ENCODE data around the gene CCDC85C. TPM values are rescaled to one million over a fixed set of nuclear protein-coding genes. Genes with fewer than 3 reads are reported as not detected.
A peak's percentile ranks its signal among the peaks of the same experiment; 100 is the strongest.

The CCDC85C gene
- total and polyA plus RNA-seq, 4 experiments from 2014 or later = 0.36 to 14.4 (median 7.9) TPM

- H3K4me3 Mint-ChIP-seq = no peak overlapping the region
- ChIA-PET POLR2A (ENCODE audit: partially characterized antibody) (interaction anchor here (0.8 to 1.3 kb wide), 2 partner anchors 9 to 13 kb away, joined by 3 to 4 read pairs; partner anchors contain the start of genes CCNK and SETD3), CTCF (ENCODE audit: partially characterized antibody) (interaction anchor here (0.6 kb wide), 1 partner anchor 51 kb away, joined by 3 read pairs; no protein-coding TSS in a partner anchor)
- no peaks in the 10 kb centered on the region for H3K27me3 ChIP-seq (ENCODE audit: insufficient read depth, low read length)
- peaks cover 17% of the 10 kb centered on the region for H3K4me1 ChIP-seq (ENCODE audit: insufficient read depth, low read length)
- no peak overlapping the region for H3K27ac ChIP-seq (ENCODE audit: low read depth, low read length)
- no peak overlapping the region for H3K4me3 ChIP-seq (ENCODE audit: low read length in 2 of 2)
- H3K4me1 Mint-ChIP-seq = peaks cover 22 to 55% (median 41%) of the 10 kb centered on the region in 4 donors
- intact Hi-C loops (cut with micrococcal nuclease) = no loop called here
- DNase-seq = no peak
- H3K27me3 Mint-ChIP-seq = no peaks in the 10 kb centered on the region
- no peaks in the 10 kb centered on the region for H3K9me3 ChIP-seq (ENCODE audit: control insufficient read depth in 1 of 2, low read length in 2 of 2)
- H3K27ac Mint-ChIP-seq = peak overlapping the region in 2 of 7 donors; percentile 80 to 82
- H3K9me3 Mint-ChIP-seq = no peaks in the 10 kb centered on the region
- peaks cover 10 to 34% of the 10 kb centered on the region in 2 donors for H3K36me3 Mint-ChIP-seq
- H3K36me3 ChIP-seq (ENCODE audit: insufficient read depth, low read length) = peaks cover 28% of the 10 kb centered on the region
Measured at GRCh38 chr14:99467336-99468078, 136.5 kb downstream of the CCDC85C start.

- no peak overlapping the region for H3K27ac Mint-ChIP-seq
- H3K27ac ChIP-seq (ENCODE audit: low read depth, low read length) = no peak overlapping the region
- no peaks in the 10 kb centered on the region for H3K9me3 Mint-ChIP-seq
- H3K4me3 Mint-ChIP-seq = no peak overlapping the region
- DNase-seq = no peak
- H3K36me3 ChIP-seq (ENCODE audit: insufficient read depth, low read length) = peaks cover 34% of the 10 kb centered on the region
- peaks cover 12% of the 10 kb centered on the region for H3K4me1 ChIP-seq (ENCODE audit: insufficient read depth, low read length)
- H3K4me3 ChIP-seq (ENCODE audit: low read length in 2 of 2) = no peak overlapping the region
- no peaks in the 10 kb centered on the region for H3K9me3 ChIP-seq (ENCODE audit: control insufficient read depth in 1 of 2, low read length in 2 of 2)
- H3K27me3 ChIP-seq (ENCODE audit: insufficient read depth, low read length) = no peaks in the 10 kb centered on the region
- CTCF ChIA-PET (ENCODE audit: partially characterized antibody) = no interaction called here
- no peaks in the 10 kb centered on the region for H3K27me3 Mint-ChIP-seq
- POLR2A ChIA-PET (ENCODE audit: partially characterized antibody) = no interaction called here
- H3K4me1 Mint-ChIP-seq = peaks cover 24 to 62% (median 40%) of the 10 kb centered on the region in 4 donors
- peaks cover 14 to 41% of the 10 kb centered on the region in 2 donors for H3K36me3 Mint-ChIP-seq
- intact Hi-C loops (cut with micrococcal nuclease) = no loop called here
Measured at GRCh38 chr14:99466758-99467157, 137.2 kb downstream of the CCDC85C start.

GRCh38 chr14:99465288-99465687, 138.7 kb downstream of the CCDC85C start:
- Histone ChIP-seq H3K4me3 (ENCODE audit: low read length in 2 of 2) (no peak overlapping the region), H3K4me1 (ENCODE audit: insufficient read depth, low read length) (peaks cover 11% of the 10 kb centered on the region), H3K27me3 (ENCODE audit: insufficient read depth, low read length) (no peaks in the 10 kb centered on the region), H3K9me3 (ENCODE audit: control insufficient read depth in 1 of 2, low read length in 2 of 2) (no peaks in the 10 kb centered on the region), H3K27ac (ENCODE audit: low read depth, low read length) (no peak overlapping the region), H3K36me3 (ENCODE audit: insufficient read depth, low read length) (peaks cover 45% of the 10 kb centered on the region)
- ChIA-PET CTCF (ENCODE audit: partially characterized antibody) (no interaction called here), POLR2A (ENCODE audit: partially characterized antibody) (no interaction called here)
- no peak for DNase-seq
- Mint-ChIP-seq H3K4me1 (peaks cover 20 to 54% (median 35%) of the 10 kb centered on the region in 4 donors), H3K27me3 (no peaks in the 10 kb centered on the region), H3K27ac (no peak overlapping the region), H3K36me3 (peaks cover 24 to 53% of the 10 kb centered on the region in 2 donors), H3K4me3 (no peak overlapping the region), H3K9me3 (no peaks in the 10 kb centered on the region)
- intact Hi-C loops (cut with micrococcal nuclease) = no loop called here

DNA sequence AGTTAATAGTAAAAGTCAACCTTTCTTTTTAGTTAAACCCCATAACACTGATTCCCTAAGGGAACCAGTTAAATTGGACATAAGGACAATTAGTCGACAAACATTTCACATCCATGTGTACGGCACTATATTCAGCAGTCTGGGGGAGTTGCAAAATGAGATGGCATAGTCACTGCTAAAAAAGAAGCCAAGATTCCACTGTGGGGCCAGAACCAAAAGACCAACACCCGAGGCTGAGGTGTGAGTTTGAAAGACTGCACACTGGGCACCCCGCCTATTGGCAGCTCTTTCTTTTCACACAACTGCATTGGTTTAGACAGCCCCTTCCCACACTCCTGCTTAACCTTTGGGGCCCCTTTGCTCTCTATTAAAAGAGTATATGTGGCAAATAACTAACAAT, 140.0 kb downstream of the CCDC85C start:
- H3K9me3 Mint-ChIP-seq = no peaks in the 10 kb centered on the region
- no peak overlapping the region for H3K4me3 Mint-ChIP-seq
- no peak overlapping the region for H3K27ac ChIP-seq (ENCODE audit: low read depth, low read length)
- H3K27me3 Mint-ChIP-seq = no peaks in the 10 kb centered on the region
- H3K36me3 ChIP-seq (ENCODE audit: insufficient read depth, low read length) = peaks cover 47% of the 10 kb centered on the region
- H3K27ac Mint-ChIP-seq = no peak overlapping the region
- H3K36me3 Mint-ChIP-seq = peaks cover 36 to 65% of the 10 kb centered on the region in 2 donors
- no peak for DNase-seq
- no peaks in the 10 kb centered on the region for H3K27me3 ChIP-seq (ENCODE audit: insufficient read depth, low read length)
- ChIA-PET CTCF (ENCODE audit: partially characterized antibody) (no interaction called here), POLR2A (ENCODE audit: partially characterized antibody) (no interaction called here)
- H3K4me1 ChIP-seq (ENCODE audit: insufficient read depth, low read length) = peaks cover 10% of the 10 kb centered on the region
- H3K4me1 Mint-ChIP-seq = peaks cover 13 to 40% (median 25%) of the 10 kb centered on the region in 4 donors
- intact Hi-C loops (cut with micrococcal nuclease) = no loop called here
- no peak overlapping the region for H3K4me3 ChIP-seq (ENCODE audit: low read length in 2 of 2)
- no peaks in the 10 kb centered on the region for H3K9me3 ChIP-seq (ENCODE audit: control insufficient read depth in 1 of 2, low read length in 2 of 2)

DNA sequence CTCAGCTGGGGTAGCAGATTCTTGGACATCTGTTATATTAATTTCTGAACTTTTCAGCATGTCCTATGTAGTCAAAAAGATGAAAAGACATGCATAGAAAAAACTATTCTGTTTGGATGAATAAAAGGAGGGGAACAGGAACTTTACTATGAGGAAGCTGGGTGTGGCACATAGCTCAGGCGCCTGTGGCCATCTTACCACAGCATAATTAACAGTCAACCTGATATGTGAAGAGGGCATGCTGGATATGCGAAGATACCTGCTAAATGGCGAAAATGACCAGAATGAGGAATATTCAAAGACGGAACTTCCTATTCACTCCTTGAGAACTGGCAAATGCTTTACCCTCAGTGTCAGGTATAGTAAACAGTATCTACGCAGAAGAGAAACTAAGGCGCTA, 141.8 kb downstream of the CCDC85C start:
- Mint-ChIP-seq H3K4me3 (peak overlapping the region in 1 of 8 donors; percentile 42), H3K27ac (peak overlapping the region in 1 of 7 donors; percentile 55), H3K36me3 (peaks cover 45 to 73% of the 10 kb centered on the region in 2 donors)

DNA sequence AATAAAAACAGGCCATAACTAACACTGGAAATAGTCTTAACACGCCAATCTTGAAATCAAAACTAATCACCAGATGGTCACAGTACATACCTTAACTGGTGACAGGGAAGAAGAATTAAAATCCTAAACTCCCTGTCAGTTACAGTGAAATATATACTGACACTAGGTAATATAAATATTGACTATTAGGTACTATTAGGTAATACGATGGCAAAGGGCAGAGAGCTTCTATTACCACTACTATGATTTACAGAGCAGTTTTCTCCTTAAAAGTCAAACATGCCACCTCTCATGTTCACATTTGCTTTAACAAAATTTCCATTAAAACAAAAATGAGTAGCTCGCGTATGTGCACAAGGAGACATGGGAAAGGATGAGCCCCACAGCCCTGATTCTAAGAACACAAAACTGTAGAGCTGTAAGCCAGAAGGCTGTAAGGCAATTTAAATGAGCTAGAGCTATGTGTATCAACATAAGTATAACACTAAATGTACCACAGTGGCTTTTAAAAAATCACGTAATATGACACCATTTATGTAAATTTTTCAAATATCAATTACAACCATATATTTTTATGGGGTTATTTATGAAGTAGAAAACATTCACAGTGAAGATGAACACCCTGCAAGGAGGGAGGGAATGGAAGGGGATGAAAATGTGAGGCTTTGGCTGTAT, 142.5 kb downstream of the CCDC85C start:
- peaks cover 1 to 18% (median 11%) of the 10 kb centered on the region in 4 donors for H3K4me1 Mint-ChIP-seq
- intact Hi-C loops (cut with micrococcal nuclease) = no loop called here
- H3K4me3 Mint-ChIP-seq = no peak overlapping the region
- CTCF ChIA-PET (ENCODE audit: partially characterized antibody) = no interaction called here
- Histone ChIP-seq H3K27me3 (ENCODE audit: insufficient read depth, low read length) (no peaks in the 10 kb centered on the region), H3K36me3 (ENCODE audit: insufficient read depth, low read length) (peaks cover 65% of the 10 kb centered on the region), H3K4me3 (ENCODE audit: low read length in 2 of 2) (no peak overlapping the region), H3K4me1 (ENCODE audit: insufficient read depth, low read length) (no peaks in the 10 kb centered on the region), H3K9me3 (ENCODE audit: control insufficient read depth in 1 of 2, low read length in 2 of 2) (no peaks in the 10 kb centered on the region), H3K27ac (ENCODE audit: low read depth, low read length) (no peak overlapping the region)
- no peak for DNase-seq
- H3K27me3 Mint-ChIP-seq = no peaks in the 10 kb centered on the region
- peaks cover 51 to 79% of the 10 kb centered on the region in 2 donors for H3K36me3 Mint-ChIP-seq
- H3K9me3 Mint-ChIP-seq = no peaks in the 10 kb centered on the region
- POLR2A ChIA-PET (ENCODE audit: partially characterized antibody) = no interaction called here
- H3K27ac Mint-ChIP-seq = peak overlapping the region in 2 of 7 donors; percentile 8 to 48

More for the DNA sequence above, 141.8 kb downstream of the CCDC85C start:
- ChIA-PET POLR2A (ENCODE audit: partially characterized antibody) (no interaction called here), CTCF (ENCODE audit: partially characterized antibody) (interaction anchor here (1.1 kb wide), 1 partner anchor 46 kb away, joined by 3 read pairs; no protein-coding TSS in a partner anchor)
- peaks cover 1 to 23% (median 12%) of the 10 kb centered on the region in 4 donors for H3K4me1 Mint-ChIP-seq
- Histone ChIP-seq H3K27ac (ENCODE audit: low read depth, low read length) (no peak overlapping the region), H3K27me3 (ENCODE audit: insufficient read depth, low read length) (no peaks in the 10 kb centered on the region), H3K36me3 (ENCODE audit: insufficient read depth, low read length) (peaks cover 59% of the 10 kb centered on the region), H3K4me3 (ENCODE audit: low read length in 2 of 2) (no peak overlapping the region), H3K9me3 (ENCODE audit: control insufficient read depth in 1 of 2, low read length in 2 of 2) (no peaks in the 10 kb centered on the region), H3K4me1 (ENCODE audit: insufficient read depth, low read length) (no peaks in the 10 kb centered on the region)
- H3K27me3 Mint-ChIP-seq = no peaks in the 10 kb centered on the region
- H3K9me3 Mint-ChIP-seq = no peaks in the 10 kb centered on the region
- intact Hi-C loops (cut with micrococcal nuclease) = no loop called here
- DNase-seq = no peak

DNA sequence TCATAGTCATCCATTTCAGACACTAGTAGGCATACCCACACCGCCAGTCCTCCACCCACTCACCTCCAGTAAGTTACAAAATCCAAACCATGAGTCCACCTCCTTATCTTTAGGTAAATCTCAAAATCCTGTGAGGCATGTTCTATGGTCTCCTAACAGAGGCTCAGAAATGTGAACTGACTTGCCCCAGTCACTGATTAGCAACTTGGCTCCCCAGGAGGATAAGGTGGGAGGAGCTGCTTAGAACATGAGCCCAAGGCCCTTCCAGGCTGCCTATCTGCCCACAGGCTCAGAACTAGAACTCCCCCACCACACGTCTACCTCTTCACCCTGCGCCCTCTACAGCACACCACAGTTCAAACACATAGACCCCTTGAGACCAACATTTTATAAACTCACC, 143.2 kb downstream of the CCDC85C start:
- ChIA-PET CTCF (ENCODE audit: partially characterized antibody) (no interaction called here), POLR2A (ENCODE audit: partially characterized antibody) (no interaction called here)
- Histone ChIP-seq H3K4me1 (ENCODE audit: insufficient read depth, low read length) (no peaks in the 10 kb centered on the region), H3K4me3 (ENCODE audit: low read length in 2 of 2) (no peak overlapping the region), H3K27me3 (ENCODE audit: insufficient read depth, low read length) (no peaks in the 10 kb centered on the region), H3K9me3 (ENCODE audit: control insufficient read depth in 1 of 2, low read length in 2 of 2) (no peaks in the 10 kb centered on the region), H3K36me3 (ENCODE audit: insufficient read depth, low read length) (peaks cover 69% of the 10 kb centered on the region), H3K27ac (ENCODE audit: low read depth, low read length) (no peak overlapping the region)
- Mint-ChIP-seq H3K9me3 (no peaks in the 10 kb centered on the region), H3K27ac (peak overlapping the region in 2 of 7 donors; percentile 29 to 52), H3K4me1 (peaks cover 1 to 14% (median 6%) of the 10 kb centered on the region in 4 donors), H3K27me3 (no peaks in the 10 kb centered on the region), H3K4me3 (no peak overlapping the region), H3K36me3 (peaks cover 53 to 77% of the 10 kb centered on the region in 2 donors)
- no peak for DNase-seq
- intact Hi-C loops (cut with micrococcal nuclease) = no loop called here
